Stimulated activated CD8-positive, alpha-beta memory T cell treated with anti-CD3 and anti-CD28 coated beads, Interleukin-4, amount 100 ng/mL, for 4 hours (primary cell): ENCODE measurements around the gene CFAP299.
"Not testable (repeated sequence)": the region's sequence is repeated elsewhere in the genome, so short reads cannot be mapped to it uniquely, and the experiment has no call there.

Source experiments
- DNase-seq, 2 donors: peaks; one replicate each; pipeline ENCODE4 v3.0.0-alpha.2; 2020; ENCODE audit warnings: low read depth in 2 of 2, low spot score in 1 of 2

The CFAP299 gene

DNA sequence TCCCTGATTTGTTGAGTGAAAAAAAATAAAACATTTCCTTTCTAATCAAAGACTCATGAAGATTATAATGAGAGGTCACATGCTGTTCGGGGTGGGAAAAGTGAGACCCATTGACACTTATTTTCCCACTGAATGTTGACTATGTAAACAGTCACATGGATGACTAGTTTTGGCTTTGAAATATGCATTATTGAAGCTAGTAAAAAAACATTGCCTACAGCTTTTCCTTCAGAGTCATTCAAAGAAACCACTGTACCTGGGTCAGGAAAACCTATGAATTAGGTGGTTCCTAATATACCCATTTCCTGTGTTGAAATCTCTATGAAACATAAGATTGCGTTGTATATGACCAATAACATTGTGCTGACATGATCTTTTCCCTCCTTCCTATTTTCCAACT lies 251.2 kb downstream of the CFAP299 start:
- DNase-seq = no peak

DNA sequence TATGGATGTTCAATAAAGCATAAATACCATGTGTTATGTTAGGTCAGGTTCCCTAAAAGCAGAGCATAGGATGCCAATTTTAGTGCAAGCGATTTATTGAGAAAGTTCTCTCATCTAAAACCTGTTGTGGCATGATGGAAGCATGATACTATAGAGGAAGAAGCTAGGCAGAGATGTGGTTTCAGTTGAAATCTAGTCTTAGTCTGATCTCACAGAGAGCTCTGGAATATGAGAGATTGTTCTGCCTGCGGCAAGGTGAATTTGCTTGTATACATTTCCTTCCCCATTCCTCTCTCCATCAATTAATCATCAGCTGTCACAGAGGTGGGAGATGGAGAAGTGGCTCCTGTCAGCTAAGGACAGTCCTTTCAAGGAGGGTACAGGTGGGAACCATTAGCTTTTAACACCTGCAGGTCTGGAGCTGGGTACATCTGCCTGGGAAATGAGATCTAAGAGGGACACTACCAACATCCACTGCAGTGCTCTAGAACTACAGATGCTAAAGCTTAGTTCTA lies 252.4 kb downstream of the CFAP299 start:
- no peak for DNase-seq

DNA sequence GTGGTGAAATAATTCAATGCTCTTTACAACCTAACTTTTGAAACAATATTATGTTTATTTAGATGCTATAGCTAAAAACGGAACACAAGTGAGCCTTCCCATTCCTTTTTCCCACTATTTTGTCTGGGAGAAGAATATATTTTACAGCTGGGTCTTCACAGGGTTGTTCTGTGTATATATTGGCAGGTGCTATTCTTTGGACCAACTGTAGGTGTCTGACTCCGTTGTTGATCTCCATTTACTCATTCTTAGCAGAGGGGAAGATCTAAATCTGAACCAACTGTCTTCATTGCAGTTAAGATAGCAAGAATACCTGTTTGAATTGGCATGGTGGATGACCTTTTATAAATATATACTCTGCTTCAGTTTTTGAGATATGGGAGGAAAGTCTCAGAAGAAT lies 257.4 kb downstream of the CFAP299 start:
- DNase-seq = no peak

DNA sequence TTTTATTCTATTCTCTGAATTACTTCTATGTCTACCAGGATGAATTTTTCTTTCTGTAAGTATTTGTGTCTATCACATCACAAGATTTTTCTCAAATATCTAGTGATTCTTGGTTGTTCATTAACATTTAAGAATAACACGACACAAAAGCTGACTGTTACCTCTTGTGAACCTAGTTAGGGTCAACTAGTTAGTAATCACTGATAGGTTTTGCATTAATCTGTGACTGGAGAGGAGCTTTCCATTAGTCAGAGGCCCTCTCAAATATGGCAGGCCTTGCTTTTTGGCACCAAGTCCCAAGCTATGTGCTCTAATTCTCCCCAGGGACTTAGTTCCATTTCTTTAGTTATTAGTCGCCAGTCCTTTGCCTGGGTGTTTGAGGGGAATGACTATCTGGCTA lies 259.2 kb downstream of the CFAP299 start:
- no peak for DNase-seq

DNA sequence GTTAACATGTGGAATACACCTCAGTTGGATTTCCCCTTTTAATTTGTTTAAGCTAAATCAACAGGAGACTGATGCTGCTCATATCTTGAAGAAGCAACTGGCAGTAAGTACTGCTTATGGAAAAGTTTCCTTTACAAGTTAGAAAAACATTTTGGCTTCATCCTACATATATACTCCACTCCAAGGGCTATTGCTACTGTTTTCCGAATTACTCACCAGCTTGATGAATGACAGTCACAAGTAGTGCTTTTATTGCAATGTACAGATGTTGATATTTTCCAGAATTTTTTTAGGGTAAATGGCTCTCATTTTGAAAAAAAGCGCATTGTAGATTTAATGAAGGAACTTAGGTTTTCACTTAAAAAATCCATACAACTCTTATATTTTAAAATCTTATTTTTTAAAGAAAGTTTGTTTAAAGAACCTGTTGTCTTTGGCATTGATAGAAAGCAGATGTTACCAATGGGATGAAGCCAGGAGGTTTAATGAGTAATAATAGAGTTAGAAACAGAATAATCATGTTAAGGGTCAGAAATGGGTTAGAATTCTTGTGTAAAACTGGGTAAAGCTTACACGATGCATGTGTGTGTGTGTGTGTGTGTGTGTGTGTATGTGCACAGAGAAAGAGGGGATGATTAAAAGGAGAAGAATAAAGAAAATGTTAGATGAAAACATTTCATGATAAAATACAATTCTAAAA lies 272.9 kb downstream of the CFAP299 start:
- no peak for DNase-seq

DNA sequence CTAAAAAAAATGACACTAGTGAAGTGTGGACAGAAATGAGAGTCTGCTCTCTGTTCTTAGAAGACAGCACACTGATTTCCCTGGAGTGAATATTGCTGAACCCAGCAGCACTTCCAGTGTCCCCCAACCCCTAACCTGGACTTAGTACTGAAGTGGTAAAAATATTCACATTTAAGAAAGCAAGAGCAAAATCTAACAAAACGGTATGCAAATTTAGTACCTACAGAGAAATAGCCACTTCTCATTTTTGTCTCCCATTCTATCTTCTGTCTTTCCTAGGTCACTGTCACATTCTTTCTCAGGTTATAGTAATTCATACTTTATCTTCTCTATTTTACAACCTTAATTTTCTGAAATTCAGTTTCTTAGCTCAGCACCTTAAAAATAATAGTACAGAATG lies 274.7 kb downstream of the CFAP299 start:
- no peak for DNase-seq

DNA sequence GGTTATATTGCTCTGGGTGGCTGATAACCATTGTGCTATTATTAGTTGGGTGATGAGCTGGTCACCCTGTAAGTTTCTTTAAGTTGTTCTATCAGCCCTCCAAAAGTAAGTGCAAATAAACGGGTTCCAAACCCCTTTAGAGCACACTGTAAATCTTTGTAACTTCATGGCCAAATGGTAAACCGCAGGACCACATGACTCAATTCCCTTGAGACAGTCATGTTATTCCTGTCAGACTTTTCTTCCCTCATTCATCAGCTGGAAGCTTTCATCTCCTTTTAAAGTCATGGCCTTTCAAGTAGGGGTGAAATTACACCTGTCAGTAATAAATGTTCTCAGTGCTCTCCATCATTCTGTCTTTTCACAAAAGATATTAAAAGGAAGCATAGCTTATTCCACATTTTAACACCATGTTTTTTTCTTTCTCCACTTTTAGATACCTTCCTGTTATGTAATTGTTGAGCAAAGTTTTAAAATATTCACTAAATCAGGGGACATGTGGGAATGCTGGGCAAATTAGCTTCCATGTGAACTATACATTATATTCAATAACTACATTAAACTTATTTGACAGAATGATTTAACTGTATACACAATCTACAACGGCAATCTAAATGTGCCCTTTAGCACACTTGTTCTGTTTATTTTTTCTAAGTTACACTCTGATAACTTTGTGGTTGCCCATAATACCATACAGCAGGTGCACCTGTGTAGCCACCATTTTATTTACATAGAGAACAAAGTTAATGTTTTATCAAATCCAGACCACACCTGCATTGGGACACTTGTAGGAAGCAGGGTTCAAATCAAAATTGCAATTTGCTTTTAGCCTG lies 275.5 kb downstream of the CFAP299 start:
- DNase-seq = no peak

DNA sequence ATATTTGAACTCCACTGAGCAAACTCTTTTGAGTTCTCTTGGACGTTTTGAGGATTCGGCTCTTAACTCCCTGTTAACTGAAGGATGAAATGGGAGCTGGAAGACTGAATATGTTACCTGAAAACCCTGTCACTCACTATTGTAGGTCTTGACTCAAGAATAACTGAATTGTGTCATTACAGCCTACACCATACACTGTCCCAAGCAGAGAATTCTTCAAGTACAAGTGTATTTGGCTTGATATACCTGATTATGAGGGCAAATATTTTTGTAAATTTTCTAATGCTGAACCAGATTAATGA lies 276.1 kb downstream of the CFAP299 start:
- no peak for DNase-seq

DNA sequence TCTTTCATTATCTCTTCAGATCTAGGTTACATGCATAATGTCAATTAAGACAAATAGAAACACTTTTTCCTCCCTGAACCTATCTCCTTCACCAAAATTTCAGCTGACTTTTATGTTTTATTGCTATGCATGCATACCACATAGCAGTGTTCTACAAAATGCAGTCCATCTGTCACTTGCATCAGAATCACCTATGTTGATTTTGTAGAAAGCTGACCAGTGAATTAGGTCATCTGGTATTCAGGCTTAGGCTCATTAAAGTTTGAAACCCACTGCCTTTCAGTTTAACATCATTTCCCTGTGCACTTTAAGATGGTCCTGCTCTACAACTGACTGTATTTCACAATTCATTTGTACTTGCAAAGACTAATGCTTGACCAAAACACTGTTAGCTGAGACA lies 277.9 kb downstream of the CFAP299 start:
- no peak for DNase-seq

DNA sequence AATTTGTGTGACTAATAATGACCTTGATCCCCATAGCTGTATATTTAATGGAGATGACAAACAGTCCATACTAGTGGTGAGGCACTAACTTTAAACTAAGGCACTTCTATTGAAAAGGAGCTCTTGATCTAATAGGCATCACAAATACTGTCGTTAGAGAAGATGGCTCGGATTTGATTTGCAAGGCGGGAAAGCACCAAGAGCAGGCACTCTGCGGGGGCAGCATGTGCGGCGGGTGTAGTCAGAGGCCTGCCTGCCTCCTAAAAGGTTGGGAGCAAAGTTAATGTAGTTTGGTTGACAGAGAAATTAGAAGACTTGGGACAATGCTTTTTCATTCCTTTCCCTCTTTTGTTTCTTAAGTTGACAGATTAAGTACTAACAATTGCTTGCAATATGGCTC lies 278.8 kb downstream of the CFAP299 start:
- no peak for DNase-seq

DNA sequence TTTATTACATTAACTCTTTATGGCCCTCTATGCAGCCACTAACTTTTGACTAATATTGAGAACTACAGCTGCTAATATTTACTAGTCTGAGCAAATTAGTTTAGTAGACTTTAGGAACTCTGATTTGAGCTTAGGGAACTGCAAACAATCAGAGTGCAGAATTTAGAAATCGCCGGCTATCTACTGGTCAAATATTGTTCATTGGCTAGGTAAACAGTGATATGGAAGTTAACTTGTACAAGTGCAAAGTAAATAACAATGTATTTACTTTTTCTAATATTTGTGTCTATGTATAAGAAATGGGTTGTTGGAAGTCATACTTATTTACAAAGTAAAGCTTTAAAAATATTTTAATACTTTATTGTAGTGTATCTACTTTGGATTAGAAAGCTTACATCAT lies 279.6 kb downstream of the CFAP299 start:
- no peak for DNase-seq

DNA sequence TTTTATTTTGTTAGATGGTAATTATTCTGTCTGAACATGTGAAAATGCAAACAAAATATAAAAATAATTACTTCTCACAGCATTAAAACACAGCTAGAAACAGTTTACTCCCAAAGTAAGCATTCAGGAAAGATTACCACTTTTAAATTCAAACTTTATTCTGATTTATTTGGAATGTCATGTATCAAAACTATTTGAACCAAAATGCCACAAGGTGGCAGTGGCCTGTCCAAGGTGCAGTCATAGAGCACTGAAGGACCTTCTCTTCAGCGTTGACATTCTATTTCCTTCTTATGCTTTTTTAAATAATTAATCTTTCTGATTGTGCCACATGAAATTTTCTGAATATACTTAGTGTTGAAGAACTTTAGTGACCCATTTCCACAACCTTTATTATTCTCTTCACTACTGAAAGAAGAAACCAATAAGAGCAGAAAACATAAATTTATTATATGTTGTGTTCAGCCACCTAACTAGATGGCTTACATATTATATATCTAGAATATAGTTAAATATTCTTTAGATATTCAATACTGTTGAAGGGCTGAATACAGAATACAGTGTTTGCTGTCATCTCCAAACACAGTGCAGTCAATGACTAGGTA lies 283.6 kb downstream of the CFAP299 start:
- DNase-seq = no peak

DNA sequence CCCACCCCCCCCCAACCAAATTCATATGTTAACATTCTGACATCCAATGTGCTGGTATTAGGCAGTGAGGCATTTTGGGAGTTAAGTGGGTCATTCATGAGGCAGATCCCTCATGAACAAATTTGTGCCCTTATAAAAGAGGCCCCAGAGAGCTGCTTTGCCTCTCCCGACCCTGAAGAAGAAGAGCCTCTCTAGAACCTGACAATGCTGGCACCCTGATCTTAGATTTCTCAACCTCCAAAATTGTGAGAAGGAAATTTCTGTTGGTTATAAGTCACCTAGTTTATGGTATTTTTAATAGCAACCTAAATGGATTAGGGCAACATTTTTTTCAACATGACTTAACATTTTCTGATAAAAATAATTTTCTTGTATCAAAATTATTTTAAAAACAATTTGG lies 296.3 kb downstream of the CFAP299 start:
- DNase-seq = no peak

DNA sequence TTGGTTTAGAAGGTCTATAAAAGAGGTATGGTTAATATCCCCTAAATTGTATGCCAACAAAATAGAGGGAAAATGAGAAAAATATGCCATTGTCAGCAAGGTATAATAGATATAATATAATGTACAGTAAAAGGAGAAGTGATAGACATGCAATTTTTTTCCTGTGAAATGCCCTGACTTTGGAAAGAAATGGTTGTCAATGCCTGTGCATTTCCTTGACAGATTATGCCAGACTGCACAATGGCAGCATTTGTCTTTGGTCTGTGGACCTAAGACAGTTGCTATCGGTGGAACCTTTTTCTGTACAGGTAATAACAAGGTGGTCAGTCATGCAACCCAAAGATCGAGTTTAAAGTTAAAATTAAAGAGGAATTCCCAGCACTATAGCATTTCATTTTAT lies 301.7 kb downstream of the CFAP299 start:
- DNase-seq = no peak

DNA sequence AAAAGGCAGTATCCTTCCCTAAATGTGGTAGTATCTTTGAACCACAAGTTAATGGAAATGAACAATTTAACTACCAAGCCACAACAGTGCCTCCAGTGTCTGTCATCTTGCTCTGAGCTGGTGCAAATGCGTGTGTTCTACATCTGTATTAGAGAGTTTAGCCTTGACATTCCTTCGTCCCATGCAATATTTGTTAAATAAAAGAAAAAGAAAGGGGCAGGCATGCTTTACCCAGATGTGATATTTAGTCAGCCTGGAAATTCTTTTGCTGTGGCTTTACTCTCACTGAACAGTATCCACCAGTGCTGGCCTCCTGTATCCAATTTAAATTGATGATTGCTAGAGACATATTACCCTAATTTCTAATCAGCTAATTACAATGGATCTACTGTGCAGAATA lies 310.5 kb downstream of the CFAP299 start:
- no peak for DNase-seq

DNA sequence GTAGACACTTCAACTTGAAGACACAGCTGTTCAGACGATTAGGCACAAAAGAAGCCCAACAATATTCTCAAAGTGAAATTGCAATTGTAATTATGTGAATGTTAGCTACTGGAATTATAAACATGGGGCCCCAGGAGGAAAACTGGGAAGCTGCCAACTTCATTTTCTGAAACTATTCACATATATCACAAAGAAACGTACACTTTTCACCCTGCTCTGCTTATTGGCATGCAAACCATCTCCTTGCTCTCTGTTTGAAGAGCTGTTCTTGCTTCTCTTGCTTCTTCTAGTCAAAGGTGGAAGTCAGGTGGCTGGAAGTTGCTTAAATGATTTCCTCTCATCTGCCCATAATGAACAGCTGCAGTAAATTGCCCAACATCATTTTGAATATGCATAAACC lies 320.1 kb downstream of the CFAP299 start:
- no peak for DNase-seq

DNA sequence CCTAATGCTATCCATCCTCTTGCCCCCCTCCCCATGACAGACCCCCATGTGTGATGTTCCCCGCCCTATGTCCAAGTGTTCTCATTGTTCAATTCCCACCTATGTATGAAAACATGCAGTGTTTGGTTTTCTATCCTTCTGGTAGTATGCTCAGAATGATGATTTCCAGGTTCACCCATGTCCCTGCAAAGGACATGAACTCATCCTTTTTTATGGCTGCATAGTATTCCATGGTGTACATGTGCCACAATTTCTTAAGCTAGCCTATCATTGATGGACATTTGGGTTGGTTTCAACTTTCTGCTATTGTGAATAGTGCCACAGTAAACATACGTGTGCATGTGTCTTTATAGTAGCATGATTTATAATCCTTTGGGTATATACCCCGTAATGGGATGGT lies 334.6 kb downstream of the CFAP299 start:
- not testable (repeated sequence) for DNase-seq

DNA sequence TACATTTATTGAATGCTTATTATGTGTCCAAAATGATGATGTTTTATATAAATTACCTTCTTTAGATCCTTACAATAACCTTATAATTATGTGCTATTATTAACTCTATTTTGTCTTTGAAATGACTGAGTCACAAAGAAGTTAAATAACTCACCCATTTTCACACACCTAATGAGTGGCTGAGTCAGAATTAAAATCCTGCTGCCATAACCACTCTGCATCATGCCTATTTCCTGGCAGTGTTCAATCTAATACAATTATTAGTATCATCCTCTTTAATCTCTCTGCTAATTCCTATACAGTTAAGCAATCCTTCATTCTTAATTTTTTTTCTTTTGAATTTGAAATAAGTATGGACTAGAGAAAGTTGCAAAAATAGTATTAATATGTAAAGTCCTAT lies 342.9 kb downstream of the CFAP299 start:
- DNase-seq = no peak

DNA sequence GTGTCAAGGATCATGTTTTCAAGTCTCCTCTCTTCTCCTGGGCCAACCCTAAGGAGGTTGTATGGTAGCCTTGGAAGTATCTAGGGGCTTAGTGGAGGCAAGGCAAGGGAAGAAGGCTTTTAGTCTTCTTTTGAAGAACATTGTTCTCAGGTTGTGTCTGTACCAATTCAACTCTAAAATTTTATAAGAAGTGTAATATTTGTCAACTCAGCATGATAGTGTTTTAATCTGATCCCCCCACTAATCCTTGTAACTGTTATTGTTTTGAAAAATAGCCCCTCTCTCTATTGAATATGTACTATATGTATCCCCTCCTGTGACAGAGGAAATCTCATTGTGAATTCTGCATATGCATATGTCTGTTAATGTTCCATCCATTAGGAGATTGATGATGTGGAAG lies 345.4 kb downstream of the CFAP299 start:
- DNase-seq = no peak

DNA sequence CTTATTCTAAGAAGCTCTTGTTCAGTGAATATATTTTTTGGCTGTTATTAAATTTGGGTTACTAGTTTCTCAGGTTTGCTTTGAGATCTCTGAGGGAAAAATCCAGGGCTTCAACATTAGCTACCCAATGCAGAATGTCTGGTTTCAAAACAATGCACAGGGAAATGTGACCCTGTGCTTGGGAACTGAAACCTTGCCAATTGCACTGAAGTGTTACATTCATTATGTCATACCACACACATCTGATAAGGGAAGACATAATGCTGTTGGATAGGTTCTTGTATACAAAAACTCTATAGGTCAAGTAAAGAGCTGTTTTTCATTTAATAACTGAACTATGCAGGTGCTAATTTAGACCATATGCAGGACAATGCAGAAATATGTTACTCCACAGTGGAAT lies 349.7 kb downstream of the CFAP299 start:
- no peak for DNase-seq

DNA sequence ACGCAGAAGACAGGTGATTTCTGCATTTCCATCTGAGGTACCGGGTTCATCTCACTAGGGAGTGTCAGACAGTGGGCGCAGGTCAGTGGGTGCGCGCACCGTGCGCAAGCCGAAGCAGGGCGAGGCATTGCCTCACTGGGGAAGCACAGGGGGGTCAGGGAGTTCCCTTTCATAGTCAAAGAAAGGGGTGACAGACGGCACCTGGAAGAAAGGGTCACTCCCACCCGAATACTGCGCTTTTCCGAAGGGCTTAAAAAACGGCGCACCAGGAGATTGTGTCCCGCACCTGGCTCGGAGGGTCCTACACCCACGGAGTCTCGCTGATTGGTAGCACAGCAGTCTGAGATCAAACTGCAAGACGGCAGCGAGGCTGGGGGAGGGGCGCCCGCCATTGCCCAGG lies 352.2 kb downstream of the CFAP299 start:
- DNase-seq = not testable (repeated sequence)

DNA sequence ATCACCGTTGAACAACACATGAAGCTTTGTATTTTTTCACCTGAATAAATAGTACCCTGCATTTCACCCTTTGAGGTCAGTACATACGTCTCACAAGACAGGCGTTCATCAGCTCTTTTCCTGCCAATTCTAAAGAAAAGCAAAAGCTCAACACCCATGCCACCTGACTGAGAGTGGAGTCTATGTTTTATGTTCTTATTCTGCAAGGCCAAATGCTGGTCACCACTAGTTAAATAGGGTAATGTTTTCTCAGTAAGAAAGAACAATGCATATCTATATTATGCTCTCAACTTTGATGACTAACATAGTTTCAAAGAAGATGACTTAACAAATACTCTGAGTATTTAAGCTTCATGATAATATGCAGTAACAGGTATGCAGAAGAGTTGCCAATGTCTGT lies 358.6 kb downstream of the CFAP299 start:
- DNase-seq = no peak
